ENCODE results near the gene TMEM266. TPM values are rescaled to one million over a fixed set of nuclear protein-coding genes. Genes with fewer than 3 reads are reported as not detected.

Gene TMEM266
- total RNA-seq, 1 experiment from 2014 or later = 0.10 TPM

- Histone ChIP-seq H3K27me3 (no peaks in the 10 kb centered on the region), H3K4me1 (peaks cover 20% of the 10 kb centered on the region), H3K4me3 (no peak overlapping the region), H3K27ac (no peak overlapping the region), H3K36me3 (no peaks in the 10 kb centered on the region), H3K9me3 (replicated peaks) (no peaks in the 10 kb centered on the region)
- no peak for DNase-seq
Observed at GRCh38 chr15:76199106-76200082, 139.6 kb downstream of the TMEM266 start.

GRCh38 chr15:76200083-76200465 lies 140.3 kb downstream of the TMEM266 start:
- Histone ChIP-seq H3K27me3 (no peaks in the 10 kb centered on the region), H3K36me3 (no peaks in the 10 kb centered on the region), H3K4me3 (no peak overlapping the region), H3K9me3 (replicated peaks) (no peaks in the 10 kb centered on the region), H3K27ac (no peak overlapping the region), H3K4me1 (peaks cover 20% of the 10 kb centered on the region)
- no peak for DNase-seq

DNA sequence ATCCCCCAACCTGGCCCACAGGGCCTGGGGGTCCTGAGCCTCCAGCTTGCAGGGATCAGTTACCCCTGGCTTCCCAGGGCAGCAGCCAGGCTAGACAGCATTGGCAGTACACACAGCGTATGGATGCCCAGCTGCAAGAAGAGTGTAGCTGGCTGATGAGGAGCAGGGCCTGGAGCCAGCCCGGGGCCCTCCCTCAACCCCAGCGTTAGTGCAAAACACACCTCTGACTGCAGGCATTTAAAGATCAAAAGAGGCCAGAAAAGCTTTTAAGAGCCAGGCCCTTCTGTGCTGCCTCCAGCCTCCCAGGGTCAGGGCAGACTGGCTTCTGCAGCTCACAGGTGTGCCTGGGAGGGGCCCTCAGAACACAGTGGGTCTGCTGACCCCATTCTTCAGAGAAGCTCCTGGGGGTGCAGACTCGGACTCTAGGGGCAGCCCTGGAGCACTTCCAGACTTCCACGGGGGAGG lies 140.9 kb downstream of the TMEM266 start:
- DNase-seq = no peak
- peaks cover 20% of the 10 kb centered on the region for H3K4me1 ChIP-seq
- H3K36me3 ChIP-seq = no peaks in the 10 kb centered on the region
- H3K27ac ChIP-seq = no peak overlapping the region
- H3K4me3 ChIP-seq = no peak overlapping the region
- H3K27me3 ChIP-seq = no peaks in the 10 kb centered on the region
- no peaks in the 10 kb centered on the region for H3K9me3 ChIP-seq (replicated peaks)

- H3K9me3 ChIP-seq (replicated peaks) = no peaks in the 10 kb centered on the region
- no peaks in the 10 kb centered on the region for H3K36me3 ChIP-seq
- H3K4me3 ChIP-seq = no peak overlapping the region
- peaks cover 18% of the 10 kb centered on the region for H3K4me1 ChIP-seq
- no peak for DNase-seq
- no peak overlapping the region for H3K27ac ChIP-seq
- no peaks in the 10 kb centered on the region for H3K27me3 ChIP-seq
Observed at GRCh38 chr15:76201536-76202255, 141.9 kb downstream of the TMEM266 start.

DNA sequence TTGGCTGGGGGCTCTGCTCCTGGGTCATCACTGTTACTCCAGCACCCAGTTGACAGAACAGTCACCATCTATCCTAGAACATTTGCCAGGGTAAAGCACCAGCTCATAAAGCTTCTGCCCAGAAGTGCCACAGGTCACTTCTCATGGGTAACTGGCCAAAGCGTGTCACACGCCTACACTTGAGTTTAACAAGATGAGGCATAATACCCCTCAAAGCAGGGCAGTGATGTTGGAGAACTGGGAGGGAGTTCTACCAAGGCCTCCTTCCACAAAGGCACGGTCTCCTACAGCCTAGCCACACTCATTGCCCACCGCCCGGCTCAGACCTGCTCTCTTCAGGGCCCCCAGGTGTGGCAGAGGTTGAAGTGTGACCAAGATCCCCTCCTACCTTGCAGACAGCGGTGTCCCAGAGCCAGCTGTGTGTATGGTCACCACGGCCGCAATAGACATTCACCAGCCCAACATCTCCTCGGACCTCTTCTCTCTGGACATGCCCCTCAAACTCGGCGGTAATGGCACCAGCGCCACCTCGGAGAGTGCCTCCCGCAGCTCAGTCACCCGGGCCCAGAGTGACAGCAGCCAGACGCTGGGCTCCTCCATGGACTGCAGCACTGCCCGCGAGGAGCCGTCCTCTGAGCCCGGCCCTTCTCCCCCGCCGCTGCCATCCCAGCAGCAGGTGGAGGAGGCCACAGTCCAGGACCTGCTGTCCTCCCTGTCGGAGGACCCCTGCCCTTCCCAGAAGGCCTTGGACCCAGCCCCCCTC lies 143.7 kb downstream of the TMEM266 start:
- no peak overlapping the region for H3K27ac ChIP-seq
- H3K9me3 ChIP-seq (replicated peaks) = no peaks in the 10 kb centered on the region
- peaks cover 11% of the 10 kb centered on the region for H3K4me1 ChIP-seq
- H3K36me3 ChIP-seq = no peaks in the 10 kb centered on the region
- no peak overlapping the region for H3K4me3 ChIP-seq
- no peaks in the 10 kb centered on the region for H3K27me3 ChIP-seq
- no peak for DNase-seq

DNA sequence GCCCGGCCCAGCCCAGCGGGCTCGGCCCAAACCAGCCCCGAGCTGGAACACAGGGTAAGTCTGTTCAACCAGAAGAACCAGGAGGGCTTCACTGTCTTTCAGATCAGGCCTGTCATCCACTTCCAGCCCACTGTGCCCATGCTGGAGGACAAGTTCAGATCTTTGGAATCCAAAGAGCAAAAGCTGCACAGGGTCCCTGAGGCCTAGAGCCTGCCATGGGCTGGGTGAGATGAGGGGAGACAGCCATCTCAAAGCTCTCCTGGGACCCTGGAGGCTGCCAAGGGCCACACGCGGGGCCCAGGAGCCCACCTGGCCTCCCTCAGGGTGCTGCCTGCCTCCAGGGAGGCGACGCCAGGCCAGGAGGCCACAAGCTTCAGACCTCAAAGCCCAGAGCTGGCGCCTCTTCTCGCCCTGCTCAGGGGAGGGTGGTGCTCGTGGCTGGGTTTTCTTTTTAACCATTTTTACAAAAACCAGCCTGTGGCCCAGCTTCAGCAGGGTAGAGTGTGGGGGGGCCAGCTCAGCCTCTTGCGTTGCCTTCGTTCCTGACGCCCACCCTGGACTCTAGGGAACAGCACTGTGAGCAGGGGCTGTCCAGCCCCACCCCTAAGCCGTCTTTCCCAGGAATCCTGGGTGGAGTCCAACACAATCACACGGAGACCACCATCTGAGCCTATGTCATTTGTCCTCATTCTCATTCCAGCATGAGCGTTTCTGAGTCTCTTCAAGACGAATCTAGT lies 144.5 kb downstream of the TMEM266 start:
- no peaks in the 10 kb centered on the region; the same call in 1 of the 2 replicates for H3K36me3 ChIP-seq
- peaks cover 15% of the 10 kb centered on the region for H3K4me1 ChIP-seq
- H3K9me3 ChIP-seq (replicated peaks) = no peaks in the 10 kb centered on the region
- no peak overlapping the region for H3K4me3 ChIP-seq
- no peak overlapping the region for H3K27ac ChIP-seq
- DNase-seq = no peak
- no peaks in the 10 kb centered on the region for H3K27me3 ChIP-seq

GRCh38 chr15:76204916-76205460 lies 145.2 kb downstream of the TMEM266 start:
- Histone ChIP-seq H3K36me3 (peaks cover 3% of the 10 kb centered on the region; the same call in 1 of the 2 replicates), H3K4me3 (no peak overlapping the region), H3K4me1 (peaks cover 15% of the 10 kb centered on the region), H3K27me3 (no peaks in the 10 kb centered on the region), H3K9me3 (replicated peaks) (no peaks in the 10 kb centered on the region), H3K27ac (no peak overlapping the region)
- DNase-seq = no peak

DNA sequence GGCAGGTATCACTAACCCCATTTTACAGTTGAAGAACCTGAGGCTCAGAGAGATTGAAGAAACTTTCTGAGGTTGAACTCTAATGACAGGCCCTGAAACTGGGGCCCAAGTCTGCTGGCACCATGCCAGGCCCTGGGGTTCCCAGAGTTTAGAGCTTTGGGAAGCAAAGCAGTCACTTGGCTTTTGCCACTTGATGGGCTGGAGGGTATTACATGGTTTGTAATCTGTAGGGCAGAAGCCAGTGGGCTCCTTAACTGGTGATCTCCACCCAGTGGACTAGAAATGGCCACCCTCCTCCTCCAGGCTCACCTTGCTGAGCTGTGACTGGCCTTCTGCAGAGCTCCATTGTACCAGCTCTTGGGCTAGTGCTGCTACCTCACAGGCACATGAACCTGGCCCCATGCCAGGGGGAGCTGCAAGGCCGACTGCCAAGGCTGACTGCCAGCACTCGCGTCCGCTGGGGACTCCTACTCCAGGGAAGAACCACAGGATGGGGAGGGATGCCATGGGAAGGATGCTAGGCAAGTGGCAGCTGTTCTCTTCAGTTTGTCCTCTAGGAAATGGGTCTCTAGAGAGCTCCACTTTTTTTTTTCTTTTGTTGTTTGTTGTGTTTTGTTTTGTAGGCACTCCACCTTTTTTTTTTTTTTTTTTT lies 146.7 kb downstream of the TMEM266 start:
- H3K9me3 ChIP-seq (replicated peaks) = no peaks in the 10 kb centered on the region
- H3K36me3 ChIP-seq = peaks cover 6% of the 10 kb centered on the region
- peak; percentile 93 to 96 for DNase-seq
- H3K4me3 ChIP-seq = no peak overlapping the region
- no peaks in the 10 kb centered on the region for H3K27me3 ChIP-seq
- H3K4me1 ChIP-seq = peaks cover 15% of the 10 kb centered on the region
- H3K27ac ChIP-seq = no peak overlapping the region

DNA sequence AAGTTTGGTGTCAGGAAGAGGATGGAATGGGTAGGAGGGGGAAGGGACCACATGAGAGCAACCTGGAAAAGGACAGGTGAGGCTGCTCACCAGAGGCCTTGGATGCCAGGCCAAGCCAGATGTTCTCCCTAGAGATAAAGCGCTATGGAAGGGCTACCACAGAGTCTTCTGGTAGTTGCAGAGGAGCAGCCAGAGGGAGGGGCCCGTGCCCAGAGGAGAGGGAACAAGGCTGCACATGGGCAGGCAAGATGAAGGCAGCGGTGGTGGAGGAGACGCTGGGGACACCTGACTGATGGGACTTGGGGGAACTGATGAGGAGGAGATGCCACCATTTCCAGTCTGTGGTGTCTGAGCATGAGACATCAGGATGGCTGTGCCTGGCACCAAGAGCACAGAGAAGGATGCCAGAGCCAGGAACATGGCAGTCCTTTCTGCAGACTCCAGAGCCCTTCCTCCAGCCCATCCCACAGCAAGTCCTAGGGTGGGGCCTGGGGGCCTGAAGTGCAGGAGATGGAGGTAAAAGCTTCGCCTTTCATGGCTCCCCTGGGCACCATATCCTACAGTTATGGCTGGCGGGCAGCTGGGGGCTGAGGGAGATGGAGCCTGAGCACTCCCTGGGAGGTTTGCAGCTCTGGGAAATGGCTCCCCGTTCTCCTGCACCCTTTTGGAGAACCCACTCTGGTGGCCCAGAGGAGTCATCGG lies 148.4 kb downstream of the TMEM266 start:
- no peaks in the 10 kb centered on the region for H3K27me3 ChIP-seq
- no peak overlapping the region for H3K4me3 ChIP-seq
- peaks cover 9% of the 10 kb centered on the region for H3K36me3 ChIP-seq
- no peak overlapping the region for H3K27ac ChIP-seq
- no peaks in the 10 kb centered on the region for H3K9me3 ChIP-seq (replicated peaks)
- no peak for DNase-seq
- peaks cover 15% of the 10 kb centered on the region for H3K4me1 ChIP-seq

GRCh38 chr15:76208786-76209424 lies 149.1 kb downstream of the TMEM266 start:
- H3K9me3 ChIP-seq (replicated peaks) = no peaks in the 10 kb centered on the region
- DNase-seq = peak in 1 of 2 experiments; percentile 28
- peaks cover 9% of the 10 kb centered on the region for H3K36me3 ChIP-seq

GRCh38 chr15:76209523-76209922 lies 149.7 kb downstream of the TMEM266 start:
- H3K27me3 ChIP-seq = no peaks in the 10 kb centered on the region
- H3K4me1 ChIP-seq = peaks cover 15% of the 10 kb centered on the region
- no peak for DNase-seq
- H3K4me3 ChIP-seq = no peak overlapping the region
- peaks cover 9% of the 10 kb centered on the region for H3K36me3 ChIP-seq
- no peak overlapping the region for H3K27ac ChIP-seq
- H3K9me3 ChIP-seq (replicated peaks) = no peaks in the 10 kb centered on the region

More at GRCh38 chr15:76208786-76209424, 149.1 kb downstream of the TMEM266 start:
- H3K27me3 ChIP-seq = no peaks in the 10 kb centered on the region
- H3K27ac ChIP-seq = no peak overlapping the region
- no peak overlapping the region for H3K4me3 ChIP-seq
- peaks cover 15% of the 10 kb centered on the region for H3K4me1 ChIP-seq

DNA sequence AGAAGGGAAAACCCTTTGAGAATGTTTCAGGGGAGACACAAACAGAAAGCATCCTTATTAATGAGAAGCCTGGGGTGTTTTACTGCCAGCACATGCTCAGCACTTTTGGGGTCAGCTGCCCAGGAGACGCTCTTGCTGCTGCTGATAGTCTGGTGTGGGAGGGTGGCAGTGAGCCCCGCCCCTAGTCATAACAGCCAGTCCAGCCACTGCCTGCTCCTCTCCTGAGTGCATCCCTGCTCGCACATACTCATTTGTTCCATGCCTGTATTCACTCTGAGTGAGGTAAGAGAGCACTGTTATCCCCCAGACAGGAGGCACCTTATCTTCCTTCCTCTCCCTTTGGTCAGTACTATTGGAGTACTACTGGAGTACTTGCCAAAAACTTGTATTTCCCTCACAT lies 150.2 kb downstream of the TMEM266 start:
- no peaks in the 10 kb centered on the region for H3K27me3 ChIP-seq
- H3K4me1 ChIP-seq = peaks cover 15% of the 10 kb centered on the region
- no peak overlapping the region for H3K4me3 ChIP-seq
- H3K9me3 ChIP-seq (replicated peaks) = no peaks in the 10 kb centered on the region
- H3K27ac ChIP-seq = no peak overlapping the region
- DNase-seq = no peak
- H3K36me3 ChIP-seq = peaks cover 9% of the 10 kb centered on the region
